Psoas muscle (tissue), 8 donors: ENCODE results near the gene PGAP2. TPM values are rescaled to one million over a fixed set of nuclear protein-coding genes. Genes with fewer than 3 reads are reported as not detected.

Source experiments
- ATAC-seq, 4 donors: fragments of 200-7000 bp; cut with Tn5 transposase; one replicate each; pipeline ENCODE4 v1.9.1; 2020; ENCODE audit warnings: moderate library complexity in 3 of 4, mild to moderate bottlenecking in 2 of 4
- DNase-seq, 2 donors: peaks; one replicate each; pipeline ENCODE4 v3.0.0-alpha.2; 2020
- H3K27ac ChIP-seq: fragments of 200-600 bp; one replicate; pipeline ENCODE4 v1.8.0; 2022
- H3K27me3 ChIP-seq, 3 donors: fragments of 200-600 bp in 1 of 3; one replicate each; pipeline versions ENCODE4 v1.6.1 to v1.8.0; 2013 to 2022; ENCODE audit warnings: low read length in 2 of 3, mild to moderate bottlenecking in 2 of 3, moderate library complexity in 1 of 3; ENCODE audit not compliant: insufficient read depth in 3 of 3
- H3K36me3 ChIP-seq, 2 donors: fragments of 200-600 bp in 1 of 2; one replicate each; pipeline versions ENCODE4 v1.6.1 to v1.8.0; 2013 to 2022; ENCODE audit warnings: low read depth in 1 of 2, mild to moderate bottlenecking in 1 of 2, moderate library complexity in 1 of 2; ENCODE audit not compliant: insufficient read depth in 1 of 2
- H3K4me1 ChIP-seq: fragments of 200-600 bp; one replicate; pipeline ENCODE4 v1.8.0; 2022
- H3K4me3 ChIP-seq: fragments of 200-600 bp; one replicate; pipeline ENCODE4 v1.8.0; 2022; ENCODE audit warnings: mild to moderate bottlenecking
- H3K9me3 ChIP-seq: fragments of 200-600 bp; one replicate; pipeline ENCODE4 v1.8.0; 2022
- WGBS, 3 donors: extraction: QIAGEN DNeasy Blood & Tissue Kit; methylation state at CpG; one replicate each; pipeline versions ENCODE4 v1.1.6 to v1.1.7; 2013; 5-methylcytosine and 5-hydroxymethylcytosine counted together
- intact Hi-C, 2 donors: fragments of 100-400 bp; cut with DNase I; formaldehyde crosslinking; loops; one replicate each; pipeline versions ENCODE4 v1.11.0 to v1.14.2; 2022
- polyA plus RNA-seq, 3 donors: library from polyadenylated mRNA; stranded (reverse); fragments of 200-250 nt; gene quantifications; one replicate each; pipeline ENCODE4 v1.2.3, GENCODE V29; 2013
- total RNA-seq, 4 donors: library from RNA; stranded (reverse); fragmentation: NEBNext Ultra II Directional in 2 of 4; extraction: Animal tissue kit (Norgen Biotek cat#: 25700) in 2 of 4; gene quantifications; one replicate each; pipeline versions ENCODE4 v1.2.1 to v1.2.4, GENCODE V29; 2021 to 2023
- TF ChIP-seq, protein P1 (sequence below): fragments of 200-600 bp; IDR thresholded peaks from one replicate; pipeline ENCODE4 v1.8.0; 2022; ENCODE audit warnings: antibody characterized with exemption
- donor health status: healthy with polysubstance abuse.
- donor health status: DM: no; HTN: no; CAD: no; lungs with moderate emphysema.
- donor health status: Bipolar disorder and iron deficiency.
- donor health status: healthy.
- donor health status: DM: yes; HTN: yes; CAD: no.
- donor health status: DM: no; HTN: no; CAD: no.
- donor health status: DM: no; HTN: no; CAD: no.
- donor health status: DM: yes; HTN: yes; CAD: no.

PGAP2 gene
- total and polyA plus RNA-seq, 7 donors = 4.5 to 14.5 (median 6.0) TPM

DNA sequence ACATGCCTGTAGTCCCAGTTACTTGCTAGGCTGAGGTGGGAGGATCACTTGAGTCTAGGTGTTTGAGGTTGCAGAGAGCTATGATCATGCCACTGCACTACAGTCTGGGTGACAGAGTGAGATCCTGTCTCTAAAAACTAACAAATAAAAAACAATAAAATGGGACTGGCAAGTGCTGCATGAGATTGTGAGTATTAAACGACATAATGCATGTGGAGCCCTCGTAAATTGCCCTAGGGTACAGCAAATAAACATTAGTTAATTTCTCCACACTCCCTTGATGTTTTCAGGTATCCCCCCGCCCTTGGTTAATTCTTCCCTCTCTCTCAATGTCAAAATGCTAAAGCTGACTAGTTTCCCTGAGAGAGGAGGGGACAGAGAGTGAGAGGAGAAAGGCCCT lies 37.3 kb downstream of the PGAP2 start:
- intact Hi-C loops = no loop called here
- no peak overlapping the region for H3K4me3 ChIP-seq
- H3K4me1 ChIP-seq = no peaks in the 10 kb centered on the region
- no peaks in the 10 kb centered on the region for H3K36me3 ChIP-seq
- no peaks in the 10 kb centered on the region for H3K9me3 ChIP-seq
- H3K27ac ChIP-seq = no peak overlapping the region
- WGBS, 3 donors = 87 to 90% (median 89%) methylated on average over 3 of the region's 3 CpGs
- DNase-seq (no peak), ATAC-seq (no peak)
- H3K27me3 ChIP-seq = no peaks in the 10 kb centered on the region
- TF ChIP-seq, protein P1, sequence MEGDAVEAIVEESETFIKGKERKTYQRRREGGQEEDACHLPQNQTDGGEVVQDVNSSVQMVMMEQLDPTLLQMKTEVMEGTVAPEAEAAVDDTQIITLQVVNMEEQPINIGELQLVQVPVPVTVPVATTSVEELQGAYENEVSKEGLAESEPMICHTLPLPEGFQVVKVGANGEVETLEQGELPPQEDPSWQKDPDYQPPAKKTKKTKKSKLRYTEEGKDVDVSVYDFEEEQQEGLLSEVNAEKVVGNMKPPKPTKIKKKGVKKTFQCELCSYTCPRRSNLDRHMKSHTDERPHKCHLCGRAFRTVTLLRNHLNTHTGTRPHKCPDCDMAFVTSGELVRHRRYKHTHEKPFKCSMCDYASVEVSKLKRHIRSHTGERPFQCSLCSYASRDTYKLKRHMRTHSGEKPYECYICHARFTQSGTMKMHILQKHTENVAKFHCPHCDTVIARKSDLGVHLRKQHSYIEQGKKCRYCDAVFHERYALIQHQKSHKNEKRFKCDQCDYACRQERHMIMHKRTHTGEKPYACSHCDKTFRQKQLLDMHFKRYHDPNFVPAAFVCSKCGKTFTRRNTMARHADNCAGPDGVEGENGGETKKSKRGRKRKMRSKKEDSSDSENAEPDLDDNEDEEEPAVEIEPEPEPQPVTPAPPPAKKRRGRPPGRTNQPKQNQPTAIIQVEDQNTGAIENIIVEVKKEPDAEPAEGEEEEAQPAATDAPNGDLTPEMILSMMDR = no peak

DNA sequence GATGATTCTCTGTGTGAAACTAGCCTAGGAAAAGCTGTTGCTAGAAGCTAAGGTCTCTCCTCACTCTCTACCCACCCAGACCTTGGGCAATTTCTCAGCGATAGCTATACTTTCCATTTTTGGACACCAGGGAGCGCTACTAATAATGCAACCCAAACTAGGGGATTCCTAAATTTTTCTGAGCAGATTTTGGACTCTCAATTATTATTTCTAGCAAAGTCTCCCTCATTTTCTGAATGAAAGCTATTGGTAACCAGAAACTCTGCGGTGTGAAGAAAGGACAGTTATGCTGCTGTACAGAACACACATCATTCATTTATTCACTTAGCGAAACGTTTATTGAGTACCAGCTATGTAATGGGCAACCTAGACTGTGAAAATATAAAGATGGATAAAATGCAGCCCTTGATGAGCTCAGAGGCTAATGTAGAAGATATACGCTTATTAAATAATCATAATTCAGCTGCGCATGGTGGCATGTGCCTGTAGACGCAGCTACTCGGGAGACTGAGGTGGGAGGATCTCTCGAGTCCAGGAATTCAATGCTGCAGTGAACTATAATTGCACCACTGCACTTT lies 41.0 kb downstream of the PGAP2 start:
- Histone ChIP-seq H3K27me3 (no peaks in the 10 kb centered on the region), H3K9me3 (no peaks in the 10 kb centered on the region), H3K4me3 (no peak overlapping the region), H3K27ac (no peak overlapping the region), H3K36me3 (no peaks in the 10 kb centered on the region), H3K4me1 (peaks cover 12% of the 10 kb centered on the region)
- ATAC-seq (peak in 3 of 4 donors; percentile 44 to 60 (median 53)), DNase-seq (no peak)
- TF ChIP-seq, protein P1 = peak; percentile 64
- 53 to 65% (median 60%) methylated on average over 10 of the region's 10 CpGs for WGBS, 3 donors
- intact Hi-C loops = loop anchor here (1.0 to 2.0 kb wide), 2 partner anchors 221 to 223 kb away; no protein-coding TSS in a partner anchor

DNA sequence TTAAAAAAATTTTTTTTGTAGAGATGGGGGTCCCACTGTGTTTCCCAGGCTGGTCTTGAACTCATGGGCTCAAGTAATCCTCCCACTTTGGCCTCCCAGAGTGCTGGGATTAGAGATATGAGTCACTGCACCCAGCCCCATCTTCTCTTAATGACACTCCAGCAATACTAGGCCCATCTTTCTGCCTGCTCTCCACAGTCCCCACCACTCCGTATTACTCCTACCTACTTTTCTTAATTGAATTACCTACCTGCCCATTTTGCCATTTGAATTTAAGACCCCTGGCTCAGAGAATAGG lies 45.1 kb downstream of the PGAP2 start:
- Histone ChIP-seq H3K4me3 (no peak overlapping the region), H3K27ac (peak overlapping the region; percentile 99), H3K4me1 (peaks cover 34% of the 10 kb centered on the region), H3K9me3 (no peaks in the 10 kb centered on the region), H3K27me3 (no peaks in the 10 kb centered on the region), H3K36me3 (no peaks in the 10 kb centered on the region)
- intact Hi-C loops = no loop called here
- DNase-seq (no peak), ATAC-seq (no peak)
- TF ChIP-seq, protein P1 = no peak
- WGBS, 3 donors = 91 to 100% (median 94%) methylated on average over 1 of the region's 1 CpG

DNA sequence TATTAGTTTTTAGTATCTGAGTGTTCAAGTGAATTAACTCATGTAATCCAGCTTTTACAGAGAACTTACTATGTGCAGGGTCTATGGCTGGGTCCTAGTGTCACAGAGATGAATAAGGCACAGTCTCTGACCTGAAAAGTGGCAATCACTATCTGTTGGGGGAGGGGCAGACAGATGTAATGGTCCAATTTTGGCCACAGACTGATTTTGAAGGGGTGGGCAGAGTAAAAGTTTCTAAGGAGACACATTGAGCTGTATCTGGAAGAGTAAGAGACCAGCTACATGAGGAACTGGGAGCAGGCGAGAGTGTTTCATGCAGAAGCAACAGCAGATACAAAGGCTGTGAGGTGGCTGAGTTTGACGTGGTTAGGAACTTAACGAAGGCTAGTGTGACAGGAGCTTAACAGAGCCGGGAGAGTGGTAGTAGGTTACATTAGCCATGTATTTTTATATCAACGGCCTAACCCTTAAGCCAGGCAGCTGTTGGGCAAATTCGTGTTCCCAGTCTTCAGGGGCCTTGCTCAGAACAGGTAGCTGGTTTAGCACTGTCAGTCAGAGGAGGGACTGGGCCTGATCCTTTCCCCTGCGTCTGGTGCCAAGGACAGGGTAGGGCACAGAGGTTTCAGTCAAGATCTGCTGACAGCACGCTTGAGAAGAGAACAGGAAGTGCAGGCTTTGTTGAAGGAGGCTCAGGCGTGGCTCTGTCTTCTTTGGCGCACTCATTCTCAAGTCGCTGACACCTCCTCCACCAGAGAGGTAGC lies 45.7 kb downstream of the PGAP2 start:
- peak overlapping the region; percentile 99 for H3K27ac ChIP-seq
- no peaks in the 10 kb centered on the region for H3K9me3 ChIP-seq
- H3K36me3 ChIP-seq = no peaks in the 10 kb centered on the region
- H3K4me1 ChIP-seq = peaks cover 40% of the 10 kb centered on the region
- H3K27me3 ChIP-seq = no peaks in the 10 kb centered on the region
- intact Hi-C loops = loop anchor here in 1 of 2 donors (2.0 kb wide), 1 partner anchor 219 kb away; no protein-coding TSS in a partner anchor
- ATAC-seq (peak; percentile 46 to 75 (median 58)), DNase-seq (peak; percentile 51 to 89)
- WGBS, 3 donors = 28 to 56% (median 41%) methylated on average over 11 of the region's 11 CpGs
- TF ChIP-seq, protein P1 = no peak
- H3K4me3 ChIP-seq = peak overlapping the region; percentile 90
